ENCODE data around the gene RTP2.

RTP2 gene

GRCh38 chr3:187702507-187703033 lies at the start of gene RTP2:
Gene RTP2 (minus strand): TSS chr3:187702557. CDS start chr3:187702128, 429 bp downstream.
- no peak for DNase-seq (ENCODE audit: low read depth in 2 of 2)

- DNase-seq (ENCODE audit: low read depth in 2 of 2): no peak
These were observed 48.3 kb upstream of the RTP2 start for GRCh38 chr3:187750513-187751123.

GRCh38 chr3:187750006-187750512 lies 47.7 kb upstream of the RTP2 start:
- no peak for DNase-seq (ENCODE audit: low read depth in 2 of 2)

- peak; percentile 77 to 91 for DNase-seq (ENCODE audit: low read depth in 2 of 2)
These were observed 45.7 kb upstream of the RTP2 start for GRCh38 chr3:187748050-187748481.

GRCh38 chr3:187747506-187747905 lies 45.1 kb upstream of the RTP2 start:
- DNase-seq (ENCODE audit: low read depth in 2 of 2): no peak

- DNase-seq (ENCODE audit: low read depth in 2 of 2): no peak
These were observed 44.3 kb upstream of the RTP2 start for GRCh38 chr3:187746442-187747281.

GRCh38 chr3:187746059-187746441 lies 43.7 kb upstream of the RTP2 start:
- no peak for DNase-seq (ENCODE audit: low read depth in 2 of 2)

GRCh38 chr3:187745201-187746058 lies 43.1 kb upstream of the RTP2 start, which contains the start of gene BCL6:
Gene BCL6 (minus strand): TSS chr3:187745468. CDS start chr3:187733693, 11,775 bp downstream.
- DNase-seq (ENCODE audit: low read depth in 2 of 2): peak; percentile 84 to 86

- DNase-seq (ENCODE audit: low read depth in 2 of 2): peak in 1 of 2 donors; percentile 48
These were observed 42.1 kb upstream of the RTP2 start for GRCh38 chr3:187744169-187745151.

GRCh38 chr3:187743195-187744141 lies 41.1 kb upstream of the RTP2 start:
- DNase-seq (ENCODE audit: low read depth in 2 of 2): peak in 1 of 2 donors; percentile 61

GRCh38 chr3:187742351-187743171 lies 40.2 kb upstream of the RTP2 start:
- DNase-seq (ENCODE audit: low read depth in 2 of 2): no peak

- DNase-seq (ENCODE audit: low read depth in 2 of 2): peak in 1 of 2 donors; percentile 55
These were observed 39.3 kb upstream of the RTP2 start for GRCh38 chr3:187741403-187742350.

- peak in 1 of 2 donors; percentile 67 for DNase-seq (ENCODE audit: low read depth in 2 of 2)
These were observed 38.4 kb upstream of the RTP2 start for GRCh38 chr3:187740421-187741399.

GRCh38 chr3:187739561-187740332 lies 37.4 kb upstream of the RTP2 start:
- peak in 1 of 2 donors; percentile 76 for DNase-seq (ENCODE audit: low read depth in 2 of 2)

- no peak for DNase-seq (ENCODE audit: low read depth in 2 of 2)
These were observed 36.8 kb upstream of the RTP2 start for GRCh38 chr3:187739094-187739560.

All from stimulated activated CD8-positive, alpha-beta memory T cell treated with anti-CD3 and anti-CD28 coated beads, Interleukin-7, amount 100 ng/mL, for 4 hours (primary cell).